CD14-positive monocyte (primary cell): ENCODE results near the gene AQP12B. TPM values are rescaled to one million over a fixed set of nuclear protein-coding genes. Genes with fewer than 3 reads are reported as not detected.

ENCODE experiments used
- polyA plus RNA-seq, 3 donors: library from polyadenylated mRNA; depleted of rRNA in 1 of 3; unstranded in 2 of 3; stranded (reverse) in 1 of 3; fragments of 300-500 nt in 2 of 3; fragments of >200 nt in 1 of 3; fragmentation: Illumina TruSeq in 2 of 3; gene quantifications; 1 replicate in 2 of 3; 2 replicates in 1 of 3; pipeline ENCODE4 v1.2.3, GENCODE V29; 2012 to 2021
- small RNA-seq: library from RNA; depleted of rRNA; stranded (forward); fragments of <200 nt; gene quantifications from one replicate; pipeline ENCODE3, GENCODE V24; 2012; ENCODE audit warnings: low read depth; ENCODE audit not compliant: insufficient read length

Gene AQP12B
- polyA plus RNA-seq, 3 donors = not detected

Small RNAs within 50 kb of the gene (small RNA-seq; reads per million reads assigned to genes)
- not detected for gene AC011298.3

Other genes starting within 250 kb of the AQP12B start
- under 1 TPM in 1 of 3 donors, not detected in 2; 0.08 TPM for gene GPC1, start 247.2 kb downstream of the AQP12B start, polyA plus RNA-seq
- 10 to 100 TPM in 1 of 3 donors, 1 to 10 TPM in 2; 2.1 to 22.9 (median 2.9) TPM for gene ANKMY1, start 124.9 kb downstream of the AQP12B start, polyA plus RNA-seq
- gene DUSP28, start 122.5 kb downstream of the AQP12B start, polyA plus RNA-seq = 10 to 100 TPM; 10.8 to 17.7 (median 17.1) TPM
- gene RNPEPL1, start 114.4 kb downstream of the AQP12B start, polyA plus RNA-seq = 100 to 1,000 TPM in 1 of 3 donors, 10 to 100 TPM in 2; 15.4 to 100 (median 36.4) TPM
- 10 to 100 TPM in 1 of 3 donors, 1 to 10 TPM in 2; 7.3 to 57.0 (median 7.4) TPM for gene CAPN10, start 96.2 kb downstream of the AQP12B start, polyA plus RNA-seq
- 10 to 100 TPM; 30.6 to 37.8 (median 36.3) TPM for gene GPR35, start 57.4 kb downstream of the AQP12B start, polyA plus RNA-seq
- not detected for gene AQP12A, start 9.0 kb upstream of the AQP12B start, polyA plus RNA-seq
- gene KIF1A, start 137.3 kb upstream of the AQP12B start, polyA plus RNA-seq = not detected
- gene AGXT, start 185.9 kb upstream of the AQP12B start, polyA plus RNA-seq = not detected
- gene MAB21L4, start 213.3 kb upstream of the AQP12B start, polyA plus RNA-seq = not detected
- gene CROCC2, start 223.5 kb upstream of the AQP12B start, polyA plus RNA-seq = under 1 TPM in 1 of 3 donors, not detected in 2; 0.15 TPM